H7 (cell line): Measurements from ENCODE around the gene ZDHHC7. TPM values are rescaled to one million over a fixed set of nuclear protein-coding genes. Genes with fewer than 3 reads are reported as not detected.
"Not testable (repeated sequence)": the region's sequence is repeated elsewhere in the genome, so short reads cannot be mapped to it uniquely, and the experiment has no call there.

Source experiments
- DNase-seq: peaks from one replicate; pipeline ENCODE4 v3.0.0; 2012
- H3K27me3 ChIP-seq: 2 replicates; pipeline ENCODE4 v1.6.0; 2011; ENCODE audit warnings: mild to moderate bottlenecking, low read length; ENCODE audit not compliant: control insufficient read depth, insufficient read depth
- H3K36me3 ChIP-seq: replicated peaks from 2 replicates; pipeline ENCODE4 v1.5.1; 2011; ENCODE audit warnings: low read length; ENCODE audit not compliant: control insufficient read depth, insufficient read depth
- H3K4me3 ChIP-seq: 2 replicates; pipeline ENCODE4 v1.5.1; 2011; ENCODE audit warnings: low read depth, mild to moderate bottlenecking, control low read depth, low read length, moderate library complexity; ENCODE audit not compliant: insufficient read depth
- total RNA-seq: library from RNA; depleted of rRNA; stranded (reverse); fragments of >200 nt; shearing (Covaris generic); gene quantifications from 2 replicates; pipeline ENCODE4 v1.2.3, GENCODE V29; 2014; rRNA removed

Gene ZDHHC7, protein sequence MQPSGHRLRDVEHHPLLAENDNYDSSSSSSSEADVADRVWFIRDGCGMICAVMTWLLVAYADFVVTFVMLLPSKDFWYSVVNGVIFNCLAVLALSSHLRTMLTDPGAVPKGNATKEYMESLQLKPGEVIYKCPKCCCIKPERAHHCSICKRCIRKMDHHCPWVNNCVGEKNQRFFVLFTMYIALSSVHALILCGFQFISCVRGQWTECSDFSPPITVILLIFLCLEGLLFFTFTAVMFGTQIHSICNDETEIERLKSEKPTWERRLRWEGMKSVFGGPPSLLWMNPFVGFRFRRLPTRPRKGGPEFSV
- 56.9 and 60.7 TPM in 2 replicates for total RNA-seq

- Histone ChIP-seq H3K36me3 (no peaks in the 10 kb centered on the region; the same call in 1 of the 2 replicates), H3K27me3 (no peaks in the 10 kb centered on the region), H3K4me3 (peak within 1 kb of the TSS; percentile 73)
- peak; percentile 95 for DNase-seq
Measured at GRCh38 chr16:85010931-85011845, at the start of gene ZDHHC7. TSS of gene ZDHHC7 (minus strand) at chr16:85011535. CDS start at chr16:84990618, 20,917 bp downstream.

DNA sequence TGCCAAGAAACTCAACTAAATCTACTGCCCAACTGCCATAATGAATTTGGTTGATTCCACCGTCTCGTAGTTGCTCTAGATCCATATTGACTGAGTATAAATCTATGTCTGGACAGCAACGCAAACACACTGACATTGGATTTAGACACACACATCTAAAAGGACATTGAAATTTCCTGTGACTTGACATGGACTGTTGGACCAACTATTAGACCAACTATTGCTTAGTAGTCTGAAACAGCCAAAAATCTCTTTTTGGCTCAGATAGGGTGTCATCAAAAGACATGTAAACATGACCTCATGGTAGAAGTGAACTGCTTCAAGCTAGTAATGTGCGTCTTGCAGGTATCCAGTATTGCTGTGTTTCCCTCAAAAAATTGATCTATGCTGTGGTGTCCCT, 47.6 kb upstream of the ZDHHC7 start:
- Histone ChIP-seq H3K27me3 (peaks cover 1% of the 10 kb centered on the region; the same call in 1 of the 2 replicates), H3K36me3 (no peaks in the 10 kb centered on the region), H3K4me3 (no peak overlapping the region)
- DNase-seq = no peak

DNA sequence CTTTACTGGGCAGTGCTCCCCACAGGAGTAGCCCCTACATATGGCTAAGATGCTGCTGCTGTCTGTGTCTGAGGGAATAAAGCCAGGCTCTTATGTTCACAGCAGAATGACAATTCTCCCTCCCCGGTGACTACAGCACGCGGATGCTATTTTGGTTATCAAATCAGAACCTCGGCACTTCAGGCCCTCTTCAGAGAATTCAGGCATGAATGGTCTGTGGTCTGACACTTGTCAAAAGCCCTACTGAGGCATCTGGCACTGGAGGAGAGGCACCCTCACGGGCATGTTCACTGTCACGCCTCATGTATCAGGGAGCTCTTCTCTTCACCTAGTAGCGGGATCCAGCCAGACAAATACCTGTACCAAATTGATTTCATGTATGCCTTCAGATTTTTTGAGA, 46.6 kb upstream of the ZDHHC7 start:
- no peaks in the 10 kb centered on the region for H3K36me3 ChIP-seq
- H3K27me3 ChIP-seq = peaks cover 1% of the 10 kb centered on the region; the same call in 1 of the 2 replicates
- DNase-seq = no peak
- no peak overlapping the region for H3K4me3 ChIP-seq

GRCh38 chr16:85057212-85057889, 46.0 kb upstream of the ZDHHC7 start:
- no peaks in the 10 kb centered on the region for H3K36me3 ChIP-seq
- DNase-seq = peak; percentile 77
- no peak overlapping the region for H3K4me3 ChIP-seq
- H3K27me3 ChIP-seq = peaks cover 1% of the 10 kb centered on the region; the same call in 1 of the 2 replicates

DNA sequence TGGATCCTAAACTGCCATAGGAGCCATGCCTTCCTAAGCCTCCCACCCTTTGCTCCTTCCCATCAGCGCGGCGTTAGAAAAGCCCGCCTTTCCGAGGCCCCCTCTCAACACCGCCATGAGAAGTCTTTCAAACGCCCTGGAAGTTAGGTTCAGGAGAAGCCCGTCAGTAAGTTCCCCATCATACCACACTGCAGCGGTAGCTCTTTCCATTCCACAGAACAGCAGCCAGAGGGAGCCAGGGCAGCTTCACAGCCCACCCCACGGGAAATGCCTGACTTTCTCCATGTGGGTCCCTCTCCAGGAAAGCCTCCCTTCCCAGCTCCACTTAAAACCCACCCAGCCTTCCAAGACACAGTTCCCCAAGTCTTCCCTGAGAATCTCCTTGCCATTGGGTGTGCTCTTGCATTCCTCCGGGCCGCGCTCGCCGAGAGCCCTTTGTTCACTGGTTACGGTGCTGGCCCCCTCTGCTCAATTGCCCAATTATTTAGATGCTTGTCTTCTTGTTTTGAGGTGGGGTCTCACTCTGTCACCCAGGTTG, 44.9 kb upstream of the ZDHHC7 start:
- Histone ChIP-seq H3K27me3 (no peaks in the 10 kb centered on the region), H3K4me3 (no peak overlapping the region), H3K36me3 (no peaks in the 10 kb centered on the region)
- peak; percentile 69 for DNase-seq

GRCh38 chr16:85055493-85056210, 44.3 kb upstream of the ZDHHC7 start:
- Histone ChIP-seq H3K36me3 (no peaks in the 10 kb centered on the region), H3K27me3 (no peaks in the 10 kb centered on the region), H3K4me3 (no peak overlapping the region)
- no peak for DNase-seq

GRCh38 chr16:85054948-85055492, 43.7 kb upstream of the ZDHHC7 start:
- DNase-seq = no peak
- Histone ChIP-seq H3K36me3 (no peaks in the 10 kb centered on the region), H3K4me3 (no peak overlapping the region)

GRCh38 chr16:85054321-85054720, 43.0 kb upstream of the ZDHHC7 start:
- not testable (repeated sequence) for H3K27me3 ChIP-seq, DNase-seq, H3K36me3 ChIP-seq, H3K4me3 ChIP-seq

More at GRCh38 chr16:85054948-85055492, 43.7 kb upstream of the ZDHHC7 start:
- no peaks in the 10 kb centered on the region for H3K27me3 ChIP-seq

- no peak for DNase-seq
- Histone ChIP-seq H3K36me3 (no peaks in the 10 kb centered on the region), H3K27me3 (no peaks in the 10 kb centered on the region), H3K4me3 (no peak overlapping the region)
Measured at GRCh38 chr16:85052536-85052935, 41.2 kb upstream of the ZDHHC7 start.

GRCh38 chr16:85051683-85052082, 40.3 kb upstream of the ZDHHC7 start:
- no peak overlapping the region for H3K4me3 ChIP-seq
- no peaks in the 10 kb centered on the region for H3K27me3 ChIP-seq
- no peak for DNase-seq
- H3K36me3 ChIP-seq = no peaks in the 10 kb centered on the region

DNA sequence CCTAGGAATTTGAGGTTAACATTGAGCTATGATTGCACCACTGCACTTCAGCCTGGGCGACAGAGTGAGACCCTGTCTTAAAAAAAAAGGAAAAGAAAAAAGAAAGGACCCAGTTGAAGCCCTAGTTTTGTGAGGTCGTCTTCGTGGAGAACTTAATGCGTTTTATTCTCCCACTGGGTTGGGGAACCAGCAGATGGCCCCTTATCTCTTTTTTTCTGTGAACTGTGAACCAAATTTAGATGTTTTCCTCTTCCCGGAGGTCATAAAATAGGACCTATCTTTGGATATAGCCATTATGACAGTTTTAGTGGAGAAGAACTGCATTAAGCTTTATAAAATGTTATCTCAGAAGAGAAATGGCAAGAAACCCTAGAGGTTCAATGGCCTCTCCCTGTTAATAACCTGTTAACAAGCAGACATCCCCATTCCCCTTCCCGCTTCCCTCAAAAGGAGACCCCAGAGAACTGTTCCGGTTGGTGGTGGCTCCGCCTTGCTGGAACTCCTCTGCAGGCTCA, 39.8 kb upstream of the ZDHHC7 start:
- no peak for DNase-seq
- no peak overlapping the region for H3K4me3 ChIP-seq
- H3K27me3 ChIP-seq = no peaks in the 10 kb centered on the region
- H3K36me3 ChIP-seq = no peaks in the 10 kb centered on the region

DNA sequence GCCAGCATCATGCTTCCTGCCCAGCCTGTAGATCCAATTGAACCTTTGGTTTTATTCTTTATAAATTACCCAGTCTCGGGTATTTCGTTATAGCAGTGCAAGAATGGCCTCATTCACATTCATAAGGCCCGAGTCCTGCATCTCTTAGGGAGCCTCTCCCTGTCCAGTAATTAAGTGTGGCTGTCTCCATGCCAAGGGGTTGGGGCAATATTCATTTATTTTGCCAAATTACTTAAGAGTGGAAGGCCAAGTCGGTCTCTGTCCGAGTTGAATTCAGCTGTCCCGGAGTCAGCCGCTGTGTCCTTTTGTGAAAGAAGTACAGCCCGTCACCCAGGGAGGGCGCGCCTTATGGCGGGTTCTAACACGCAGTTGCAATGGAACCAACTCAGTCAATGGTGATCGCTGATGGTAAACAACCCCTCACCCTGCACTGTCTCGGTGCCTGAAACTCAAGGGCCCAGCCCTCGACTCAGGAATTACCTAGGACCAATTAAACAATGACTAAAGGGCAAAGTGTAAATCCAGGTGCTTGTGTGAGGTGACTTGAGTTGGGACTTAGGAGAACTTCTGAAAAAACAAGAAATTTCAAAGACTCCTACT, 38.5 kb upstream of the ZDHHC7 start:
- Histone ChIP-seq H3K27me3 (no peaks in the 10 kb centered on the region), H3K36me3 (no peaks in the 10 kb centered on the region), H3K4me3 (no peak overlapping the region)
- DNase-seq = no peak

GRCh38 chr16:85048921-85049562, 37.7 kb upstream of the ZDHHC7 start:
- Histone ChIP-seq H3K27me3 (no peaks in the 10 kb centered on the region), H3K36me3 (no peaks in the 10 kb centered on the region), H3K4me3 (no peak overlapping the region)
- DNase-seq = no peak
